Neutrophil (primary cell): ENCODE measurements around the gene COL5A3.

Experiments
- H3K27ac ChIP-seq: fragments of 200-600 bp; sonication (generic); 2 replicates; pipeline ENCODE4 v1.5.1; 2016; ENCODE audit warnings: mild to moderate bottlenecking, moderate library complexity
- H3K27me3 ChIP-seq: fragments of 200-600 bp; sonication (generic); 2 replicates; pipeline ENCODE4 v1.6.0; 2016; ENCODE audit warnings: mild to moderate bottlenecking
- H3K36me3 ChIP-seq: fragments of 200-600 bp; sonication (generic); 2 replicates; pipeline ENCODE4 v1.5.1; 2017
- H3K4me1 ChIP-seq, 2 experiments: fragments of 200-600 bp in 1 of 2; sonication (generic) in 1 of 2; 1 replicate in 1 of 2; 2 replicates in 1 of 2; pipeline versions ENCODE4 v1.5.1 to v1.6.1; 2013 to 2016; ENCODE audit warnings: low read depth in 1 of 2, low read length in 1 of 2, mild to moderate bottlenecking in 1 of 2, moderate library complexity in 1 of 2; ENCODE audit not compliant: control insufficient read depth in 1 of 2, insufficient read depth in 1 of 2
- H3K4me3 ChIP-seq, 2 experiments: fragments of 200-600 bp in 1 of 2; sonication (generic) in 1 of 2; 1 replicate in 1 of 2; 2 replicates in 1 of 2; pipeline ENCODE4 v1.5.1; 2013 to 2016; ENCODE audit warnings: low read depth in 1 of 2, low read length in 1 of 2, mild to moderate bottlenecking in 1 of 2, moderate library complexity in 1 of 2
- H3K9me3 ChIP-seq: fragments of 200-600 bp; sonication (generic); 2 replicates; pipeline ENCODE4 v1.5.1; 2016
- TF ChIP-seq, protein P1 (sequence below): fragments of 200-600 bp; sonication (generic); IDR thresholded peaks from 2 replicates; pipeline ENCODE4 v1.5.1; 2016; ENCODE audit warnings: antibody characterized with exemption

Gene COL5A3

DNA sequence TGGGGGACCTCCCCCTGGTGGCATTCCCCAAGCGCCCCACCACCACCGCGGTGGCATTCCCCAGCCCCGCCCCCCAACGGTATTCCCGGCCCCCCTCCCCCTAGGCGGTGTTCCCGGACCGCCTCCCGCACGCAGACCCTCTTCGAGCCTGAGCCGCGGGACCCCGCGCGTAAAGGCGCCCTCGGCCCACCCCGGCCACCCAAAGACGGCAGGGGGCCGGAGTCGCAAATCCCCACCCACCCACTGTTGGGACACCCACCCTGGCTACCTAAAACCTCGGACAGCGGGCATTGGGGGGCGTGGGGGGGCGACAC, 96.3 kb downstream of the COL5A3 start:
- H3K4me1 ChIP-seq, result peaks cover 4 to 10% of the 10 kb centered on the region in 2 experiments
- peaks cover 99% of the 10 kb centered on the region for H3K27me3 ChIP-seq
- no peaks in the 10 kb centered on the region for H3K36me3 ChIP-seq
- peak overlapping the region in 1 of 2 experiments; percentile 36 for H3K4me3 ChIP-seq
- TF ChIP-seq, protein P1, sequence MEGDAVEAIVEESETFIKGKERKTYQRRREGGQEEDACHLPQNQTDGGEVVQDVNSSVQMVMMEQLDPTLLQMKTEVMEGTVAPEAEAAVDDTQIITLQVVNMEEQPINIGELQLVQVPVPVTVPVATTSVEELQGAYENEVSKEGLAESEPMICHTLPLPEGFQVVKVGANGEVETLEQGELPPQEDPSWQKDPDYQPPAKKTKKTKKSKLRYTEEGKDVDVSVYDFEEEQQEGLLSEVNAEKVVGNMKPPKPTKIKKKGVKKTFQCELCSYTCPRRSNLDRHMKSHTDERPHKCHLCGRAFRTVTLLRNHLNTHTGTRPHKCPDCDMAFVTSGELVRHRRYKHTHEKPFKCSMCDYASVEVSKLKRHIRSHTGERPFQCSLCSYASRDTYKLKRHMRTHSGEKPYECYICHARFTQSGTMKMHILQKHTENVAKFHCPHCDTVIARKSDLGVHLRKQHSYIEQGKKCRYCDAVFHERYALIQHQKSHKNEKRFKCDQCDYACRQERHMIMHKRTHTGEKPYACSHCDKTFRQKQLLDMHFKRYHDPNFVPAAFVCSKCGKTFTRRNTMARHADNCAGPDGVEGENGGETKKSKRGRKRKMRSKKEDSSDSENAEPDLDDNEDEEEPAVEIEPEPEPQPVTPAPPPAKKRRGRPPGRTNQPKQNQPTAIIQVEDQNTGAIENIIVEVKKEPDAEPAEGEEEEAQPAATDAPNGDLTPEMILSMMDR, result no peak
- no peaks in the 10 kb centered on the region for H3K9me3 ChIP-seq
- no peak overlapping the region for H3K27ac ChIP-seq

DNA sequence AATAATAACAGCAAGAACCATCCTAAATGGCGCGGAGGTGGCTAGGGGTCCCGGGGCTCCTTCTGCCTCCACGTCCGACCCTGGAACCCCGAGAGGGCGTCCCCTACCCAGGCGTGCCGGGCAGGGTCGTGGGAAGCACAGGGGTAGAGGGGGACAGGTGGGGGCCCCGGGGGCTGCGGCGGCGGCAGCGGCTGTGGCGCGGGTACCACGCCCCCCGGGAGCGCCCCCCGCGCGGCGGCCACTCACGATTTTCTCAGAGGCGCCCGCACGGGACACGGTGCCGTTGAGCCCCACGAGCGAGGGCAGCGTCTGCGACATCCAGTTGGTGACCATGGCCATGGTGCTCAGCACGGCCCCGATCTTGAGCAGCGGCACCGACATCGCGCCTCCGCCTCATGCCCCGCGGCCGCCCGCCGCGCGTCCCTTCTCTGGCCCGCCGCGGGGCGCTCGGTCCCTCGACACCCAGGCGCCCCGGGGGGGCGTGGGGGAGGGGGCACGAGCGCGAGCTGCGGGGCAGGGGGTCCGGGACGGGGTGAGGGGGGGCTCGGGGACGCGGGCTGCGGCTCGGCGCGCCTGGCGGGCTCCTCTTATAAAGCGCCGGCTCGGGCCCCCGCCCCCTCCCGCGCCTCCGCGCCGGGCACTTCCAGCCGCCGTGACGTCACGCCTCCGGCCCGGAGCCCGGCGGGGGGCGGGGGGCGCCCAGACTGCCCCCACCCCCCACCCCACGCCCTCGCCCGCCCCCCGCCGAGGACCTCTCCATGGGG, 96.9 kb downstream of the COL5A3 start:
- TF ChIP-seq, protein P1, result no peak
- H3K27ac ChIP-seq, result no peak overlapping the region
- H3K27me3 ChIP-seq, result peaks cover 98% of the 10 kb centered on the region
- H3K4me3 ChIP-seq, result no peak overlapping the region
- no peaks in the 10 kb centered on the region for H3K9me3 ChIP-seq
- no peaks in the 10 kb centered on the region for H3K36me3 ChIP-seq
- peaks cover 4 to 10% of the 10 kb centered on the region in 2 experiments for H3K4me1 ChIP-seq

DNA sequence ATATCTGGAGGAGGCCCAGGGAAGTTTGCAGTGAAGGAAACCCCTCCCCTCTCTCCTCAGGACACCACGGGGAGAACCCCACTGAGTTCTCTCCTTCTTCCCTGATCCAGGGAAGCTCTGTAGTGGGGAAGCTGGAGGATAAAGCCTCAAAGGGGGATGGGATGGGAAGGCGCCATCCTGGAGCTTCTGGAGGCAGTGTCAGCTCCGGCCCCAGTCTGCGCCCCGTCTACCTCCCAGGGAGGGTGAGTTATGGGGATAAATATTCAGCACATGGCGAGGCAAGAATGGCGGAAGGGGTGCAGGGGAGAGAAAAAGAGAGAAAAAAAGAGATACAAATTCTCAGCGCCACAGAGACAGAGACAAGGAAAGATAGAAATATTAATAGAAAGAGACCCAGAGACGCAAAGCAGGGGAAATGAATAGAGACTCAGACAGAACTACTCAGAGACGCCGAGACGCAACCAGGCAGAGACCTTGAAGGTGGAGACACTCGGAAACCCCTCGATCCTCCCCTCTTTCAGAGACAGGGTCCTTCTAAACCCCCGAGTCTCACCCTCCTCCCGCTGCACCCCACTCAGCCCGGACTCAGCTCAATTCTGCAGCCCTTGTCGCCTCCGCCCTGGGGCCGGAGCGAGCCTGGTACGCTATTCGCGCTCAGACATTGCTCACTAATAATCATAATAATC, 97.6 kb downstream of the COL5A3 start:
- no peak overlapping the region for H3K4me3 ChIP-seq
- TF ChIP-seq, protein P1, result no peak
- no peak overlapping the region for H3K27ac ChIP-seq
- H3K9me3 ChIP-seq, result no peaks in the 10 kb centered on the region
- peaks cover 4 to 10% of the 10 kb centered on the region in 2 experiments for H3K4me1 ChIP-seq
- H3K27me3 ChIP-seq, result peaks cover 92% of the 10 kb centered on the region
- no peaks in the 10 kb centered on the region for H3K36me3 ChIP-seq

DNA sequence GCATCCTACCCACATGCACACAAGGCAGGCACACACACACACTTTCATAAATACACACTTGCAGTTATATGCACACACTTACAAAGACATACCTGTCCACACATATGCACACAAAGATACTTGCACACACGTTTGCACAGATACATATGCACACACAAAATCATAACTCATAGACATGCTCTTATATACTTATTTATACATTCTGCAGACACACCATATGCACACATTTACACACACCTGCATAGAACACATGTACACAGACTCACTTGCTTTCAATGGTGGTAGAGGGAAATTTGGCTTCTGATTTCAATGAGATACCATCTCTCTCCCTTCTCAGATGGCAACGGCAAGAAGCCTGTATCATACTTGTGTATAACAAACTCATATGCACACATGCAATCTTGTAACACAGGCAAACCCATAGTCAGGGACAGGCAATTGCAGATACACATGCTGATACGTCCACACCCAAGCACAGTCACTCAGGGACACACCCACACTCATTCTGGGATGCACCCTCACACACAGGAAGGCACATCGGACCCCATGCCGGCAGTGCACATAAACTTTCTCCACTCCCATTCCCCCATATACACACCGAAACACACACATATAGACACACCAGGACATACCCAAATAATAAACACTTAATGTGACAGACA, 98.6 kb downstream of the COL5A3 start:
- no peak overlapping the region for H3K27ac ChIP-seq
- TF ChIP-seq, protein P1, result no peak
- H3K4me1 ChIP-seq, result peaks cover 4 to 10% of the 10 kb centered on the region in 2 experiments
- no peaks in the 10 kb centered on the region for H3K9me3 ChIP-seq
- no peak overlapping the region for H3K4me3 ChIP-seq
- H3K36me3 ChIP-seq, result no peaks in the 10 kb centered on the region
- H3K27me3 ChIP-seq, result peaks cover 88% of the 10 kb centered on the region

DNA sequence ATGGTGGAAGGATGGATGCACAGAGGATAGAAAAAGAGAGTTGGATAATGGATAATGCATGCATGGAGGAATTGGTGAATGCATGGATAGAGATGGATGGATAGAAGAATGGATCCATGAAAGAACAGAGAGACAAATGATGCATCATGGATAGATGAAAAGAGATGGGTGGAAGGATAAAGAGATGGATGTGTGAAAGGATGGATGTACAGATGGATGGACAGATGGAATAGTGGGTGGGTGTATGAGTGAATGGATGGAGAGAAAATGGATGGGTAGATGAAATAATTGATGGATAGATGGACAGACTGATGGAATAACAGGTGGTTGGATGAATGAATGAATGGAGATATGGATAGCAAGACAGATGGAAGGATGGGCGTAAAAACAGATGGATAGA, 99.7 kb downstream of the COL5A3 start:
- Histone ChIP-seq H3K9me3 (no peaks in the 10 kb centered on the region), H3K27me3 (peaks cover 78% of the 10 kb centered on the region), H3K4me3 (no peak overlapping the region), H3K4me1 (peaks cover 4 to 10% of the 10 kb centered on the region in 2 experiments), H3K36me3 (no peaks in the 10 kb centered on the region), H3K27ac (no peak overlapping the region)
- TF ChIP-seq, protein P1, result no peak
